Thoracic aorta (tissue), 2 donors: ENCODE data around the gene TMEM63A. TPM values are rescaled to one million over a fixed set of nuclear protein-coding genes. Genes with fewer than 3 reads are reported as not detected.

Experiments
- ATAC-seq: fragments of 150-250 bp; one replicate; pipeline ENCODE4 v1.8.0; 2017; ENCODE audit warnings: low read depth; ENCODE audit not compliant: insufficient number of reproducible peaks, low FRiP score
- DNase-seq: peaks from one replicate; pipeline ENCODE4 v3.0.0-alpha.2; 2020; ENCODE audit warnings: low spot score
- H3K27ac ChIP-seq, 2 donors: fragments of 200-600 bp; sonication (generic); 1 replicate in 1 of 2; 2 replicates in 1 of 2; pipeline ENCODE4 v1.5.1; 2016; ENCODE audit warnings: mild to moderate bottlenecking in 2 of 2, moderate library complexity in 2 of 2
- H3K27me3 ChIP-seq: fragments of 200-600 bp; sonication (generic); replicated peaks from 2 replicates; pipeline ENCODE4 v1.6.0; 2016; ENCODE audit warnings: mild to moderate bottlenecking; ENCODE audit not compliant: insufficient read depth
- H3K36me3 ChIP-seq: fragments of 200-600 bp; sonication (generic); one replicate; pipeline ENCODE4 v1.5.1; 2016
- H3K4me1 ChIP-seq, 2 donors: fragments of 200-600 bp; sonication (generic); 1 replicate in 1 of 2; 2 replicates in 1 of 2; pipeline versions ENCODE4 v1.5.1 to v1.6.0; 2016; ENCODE audit warnings: low read depth in 2 of 2, mild to moderate bottlenecking in 1 of 2; ENCODE audit not compliant: control insufficient read depth in 1 of 2
- H3K4me3 ChIP-seq: fragments of 200-600 bp; sonication (generic); 2 replicates; pipeline ENCODE4 v1.5.1; 2016; ENCODE audit warnings: mild to moderate bottlenecking
- H3K9me3 ChIP-seq: fragments of 200-600 bp; sonication (generic); 2 replicates; pipeline ENCODE4 v1.5.1; 2016
- CTCF ChIP-seq: fragments of 200-600 bp; sonication (generic); IDR thresholded peaks from one replicate; pipeline ENCODE4 v1.5.1; 2019; ENCODE audit warnings: antibody characterized with exemption
- total RNA-seq, 2 donors: library from RNA; depleted of rRNA; stranded (reverse); fragments of >200 nt; gene quantifications; one replicate each; pipeline versions ENCODE4 v1.1.0 to v1.2.3, GENCODE V29; 2016

The TMEM63A gene
- total RNA-seq, 2 donors from 2014 or later = 75.1 to 105 TPM

GRCh38 chr1:225857256-225857655, 24.9 kb downstream of the TMEM63A start:
- ATAC-seq = no peak
- no peak overlapping the region for H3K27ac ChIP-seq
- no peak overlapping the region for H3K4me3 ChIP-seq
- H3K9me3 ChIP-seq = no peaks in the 10 kb centered on the region
- no peak for DNase-seq
- no peaks in the 10 kb centered on the region for H3K4me1 ChIP-seq
- H3K27me3 ChIP-seq = no peaks in the 10 kb centered on the region
- H3K36me3 ChIP-seq = peaks cover 49% of the 10 kb centered on the region
- TF ChIP-seq CTCF = no peak

- Histone ChIP-seq H3K9me3 (no peaks in the 10 kb centered on the region), H3K27me3 (no peaks in the 10 kb centered on the region), H3K4me1 (no peaks in the 10 kb centered on the region), H3K36me3 (peaks cover 39% of the 10 kb centered on the region), H3K27ac (no peak overlapping the region), H3K4me3 (no peak overlapping the region)
- DNase-seq (no peak), ATAC-seq (no peak)
- TF ChIP-seq CTCF = no peak
Observed at GRCh38 chr1:225855503-225856300, 26.5 kb downstream of the TMEM63A start.

GRCh38 chr1:225853441-225853840, 28.7 kb downstream of the TMEM63A start:
- H3K27me3 ChIP-seq = no peaks in the 10 kb centered on the region
- DNase-seq = no peak
- no peak overlapping the region for H3K27ac ChIP-seq
- no peaks in the 10 kb centered on the region for H3K4me1 ChIP-seq
- TF ChIP-seq CTCF = no peak
- H3K36me3 ChIP-seq = peaks cover 26% of the 10 kb centered on the region
- ATAC-seq = no peak
- no peaks in the 10 kb centered on the region for H3K9me3 ChIP-seq
- no peak overlapping the region for H3K4me3 ChIP-seq

- DNase-seq (no peak), ATAC-seq (no peak)
- Histone ChIP-seq H3K27me3 (no peaks in the 10 kb centered on the region), H3K4me3 (no peak overlapping the region), H3K9me3 (no peaks in the 10 kb centered on the region), H3K27ac (no peak overlapping the region), H3K4me1 (no peaks in the 10 kb centered on the region), H3K36me3 (peaks cover 28% of the 10 kb centered on the region)
- TF ChIP-seq CTCF = no peak
Observed at GRCh38 chr1:225852413-225853124, 29.6 kb downstream of the TMEM63A start.

GRCh38 chr1:225851805-225852204, 30.4 kb downstream of the TMEM63A start:
- ATAC-seq (no peak), DNase-seq (no peak)
- Histone ChIP-seq H3K4me1 (no peaks in the 10 kb centered on the region), H3K27me3 (no peaks in the 10 kb centered on the region), H3K9me3 (no peaks in the 10 kb centered on the region), H3K27ac (no peak overlapping the region), H3K4me3 (no peak overlapping the region), H3K36me3 (peaks cover 35% of the 10 kb centered on the region)
- no peak for TF ChIP-seq CTCF
